ENCODE data around the gene DNAH8.

Gene DNAH8

DNA sequence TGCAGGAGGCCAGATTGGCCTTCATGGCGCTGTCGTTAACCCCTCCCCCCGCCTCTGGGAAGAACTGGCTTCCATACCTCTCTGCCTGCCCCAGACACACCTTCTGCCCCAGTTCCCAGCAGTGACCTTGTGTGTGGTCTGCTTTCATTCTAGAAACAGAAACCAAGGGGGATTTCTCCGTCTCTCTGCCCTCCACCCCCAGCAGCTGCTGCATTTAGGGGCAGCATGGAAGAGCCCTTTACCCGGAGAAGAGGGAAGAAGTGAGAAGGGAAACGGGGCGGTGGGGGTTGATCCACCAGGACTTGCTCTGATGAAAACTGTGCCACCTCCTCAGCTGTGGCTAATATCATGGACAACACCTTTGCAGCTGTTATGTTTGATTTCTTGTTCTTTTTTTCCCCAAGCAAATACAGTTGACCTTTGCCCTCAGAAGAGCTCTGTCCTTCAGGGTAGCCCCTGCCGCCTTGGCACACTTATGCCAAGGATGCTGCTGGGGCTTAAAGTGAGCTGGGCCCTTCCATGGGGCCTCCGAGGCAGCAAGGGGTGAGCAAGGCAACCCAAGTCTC is 339.5 kb downstream of the DNAH8 start:
- Histone ChIP-seq H3K36me3 (ENCODE audit: control insufficient read depth, low read length) (no peaks in the 10 kb centered on the region), H3K79me2 (ENCODE audit: control insufficient read depth, low read length) (no peaks in the 10 kb centered on the region), H3K4me3 (ENCODE audit: low read length) (no peak overlapping the region), H3K27ac (ENCODE audit: low read depth, low read length) (no peak overlapping the region), H3K9me3 (ENCODE audit: control insufficient read depth, insufficient read depth, low read length) (no peaks in the 10 kb centered on the region), H3K4me2 (ENCODE audit: low read length) (no peak overlapping the region), H3F3A (ENCODE audit: control insufficient read depth, insufficient read depth) (no peaks in the 10 kb centered on the region), H3K4me1 (ENCODE audit: control insufficient read depth, low read length) (no peaks in the 10 kb centered on the region), H3K27me3 (ENCODE audit: control insufficient read depth, low read length) (0 out of 2 replicates have a peak, but pooled peaks cover 4% of the 10 kb centered on the region), H3K9me2 (replicated peaks; ENCODE audit: control insufficient read depth, low read length) (no peaks in the 10 kb centered on the region), H4K20me1 (ENCODE audit: control insufficient read depth, insufficient read depth, low read depth, low read length) (no peaks in the 10 kb centered on the region)
- no peak for TF ChIP-seq EZH2phosphoT487 (IDR thresholded peaks at IDR 0.05; ENCODE audit: borderline replicate concordance, low read length)
- TF ChIP-seq, protein P1, sequence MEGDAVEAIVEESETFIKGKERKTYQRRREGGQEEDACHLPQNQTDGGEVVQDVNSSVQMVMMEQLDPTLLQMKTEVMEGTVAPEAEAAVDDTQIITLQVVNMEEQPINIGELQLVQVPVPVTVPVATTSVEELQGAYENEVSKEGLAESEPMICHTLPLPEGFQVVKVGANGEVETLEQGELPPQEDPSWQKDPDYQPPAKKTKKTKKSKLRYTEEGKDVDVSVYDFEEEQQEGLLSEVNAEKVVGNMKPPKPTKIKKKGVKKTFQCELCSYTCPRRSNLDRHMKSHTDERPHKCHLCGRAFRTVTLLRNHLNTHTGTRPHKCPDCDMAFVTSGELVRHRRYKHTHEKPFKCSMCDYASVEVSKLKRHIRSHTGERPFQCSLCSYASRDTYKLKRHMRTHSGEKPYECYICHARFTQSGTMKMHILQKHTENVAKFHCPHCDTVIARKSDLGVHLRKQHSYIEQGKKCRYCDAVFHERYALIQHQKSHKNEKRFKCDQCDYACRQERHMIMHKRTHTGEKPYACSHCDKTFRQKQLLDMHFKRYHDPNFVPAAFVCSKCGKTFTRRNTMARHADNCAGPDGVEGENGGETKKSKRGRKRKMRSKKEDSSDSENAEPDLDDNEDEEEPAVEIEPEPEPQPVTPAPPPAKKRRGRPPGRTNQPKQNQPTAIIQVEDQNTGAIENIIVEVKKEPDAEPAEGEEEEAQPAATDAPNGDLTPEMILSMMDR (IDR thresholded peaks at IDR 0.05; ENCODE audit: low read depth, low read length, poor library complexity, severe bottlenecking), result no peak

DNA sequence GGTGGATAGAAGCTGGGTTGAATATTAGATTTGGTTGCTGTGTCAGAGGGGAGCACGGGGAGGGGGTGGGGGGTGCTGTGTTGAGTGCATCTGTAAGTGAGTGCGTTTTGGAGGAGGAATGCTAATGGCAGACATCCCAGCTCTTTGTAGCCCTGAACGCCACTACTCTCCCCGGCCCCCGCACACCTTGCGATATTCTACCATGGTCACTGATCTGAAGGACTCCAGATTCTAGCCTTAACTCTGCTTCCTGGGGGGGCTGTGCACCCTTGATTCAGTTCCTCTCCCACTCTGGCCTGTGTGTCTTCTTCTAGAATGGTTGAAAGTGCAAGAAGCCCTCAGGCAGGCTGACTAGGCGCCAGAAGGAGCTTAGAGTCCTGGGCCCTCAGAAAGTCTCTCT is 340.6 kb downstream of the DNAH8 start:
- H3K27me3 ChIP-seq (ENCODE audit: control insufficient read depth, low read length), result 0 out of 2 replicates have a peak, but pooled peaks cover 4% of the 10 kb centered on the region
- H3K79me2 ChIP-seq (ENCODE audit: control insufficient read depth, low read length), result no peaks in the 10 kb centered on the region
- no peaks in the 10 kb centered on the region for H3K9me3 ChIP-seq (ENCODE audit: control insufficient read depth, insufficient read depth, low read length)
- no peak overlapping the region for H3K4me3 ChIP-seq (ENCODE audit: low read length)
- H3K27ac ChIP-seq (ENCODE audit: low read depth, low read length), result no peak overlapping the region
- H3K4me1 ChIP-seq (ENCODE audit: control insufficient read depth, low read length), result no peaks in the 10 kb centered on the region
- H3F3A ChIP-seq (ENCODE audit: control insufficient read depth, insufficient read depth), result no peaks in the 10 kb centered on the region
- TF ChIP-seq EZH2phosphoT487 (IDR thresholded peaks at IDR 0.05; ENCODE audit: borderline replicate concordance, low read length), result no peak
- TF ChIP-seq, protein P1 (IDR thresholded peaks at IDR 0.05; ENCODE audit: low read depth, low read length, poor library complexity, severe bottlenecking), result no peak
- H3K4me2 ChIP-seq (ENCODE audit: low read length), result no peak overlapping the region
- no peaks in the 10 kb centered on the region for H4K20me1 ChIP-seq (ENCODE audit: control insufficient read depth, insufficient read depth, low read depth, low read length)
- H3K9me2 ChIP-seq (replicated peaks; ENCODE audit: control insufficient read depth, low read length), result no peaks in the 10 kb centered on the region
- H3K36me3 ChIP-seq (ENCODE audit: control insufficient read depth, low read length), result no peaks in the 10 kb centered on the region

DNA sequence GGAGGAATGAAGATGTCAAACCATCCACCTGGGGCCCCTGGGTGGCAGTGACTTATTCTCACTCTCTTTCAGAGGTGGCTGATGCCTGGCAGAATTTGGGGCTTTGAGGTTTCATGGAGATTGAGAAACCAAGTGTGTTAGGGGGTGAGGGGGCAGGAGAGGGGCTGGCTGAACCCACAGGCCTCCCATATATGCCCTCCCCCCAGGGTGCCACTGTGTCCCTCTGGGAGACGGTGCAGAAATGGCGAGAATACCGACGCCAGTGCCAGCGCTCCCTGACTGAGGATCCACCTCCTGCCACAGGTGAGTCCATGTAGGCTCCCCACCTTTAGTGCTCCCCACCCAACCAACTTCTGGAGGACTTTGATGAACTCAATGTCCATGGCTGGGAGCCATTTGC is 341.1 kb downstream of the DNAH8 start:
- no peaks in the 10 kb centered on the region for H3K4me1 ChIP-seq (ENCODE audit: control insufficient read depth, low read length)
- no peaks in the 10 kb centered on the region for H3K9me3 ChIP-seq (ENCODE audit: control insufficient read depth, insufficient read depth, low read length)
- 0 out of 2 replicates have a peak, but pooled peaks cover 4% of the 10 kb centered on the region for H3K27me3 ChIP-seq (ENCODE audit: control insufficient read depth, low read length)
- H3K79me2 ChIP-seq (ENCODE audit: control insufficient read depth, low read length), result no peaks in the 10 kb centered on the region
- no peak overlapping the region for H3K4me3 ChIP-seq (ENCODE audit: low read length)
- H3K36me3 ChIP-seq (ENCODE audit: control insufficient read depth, low read length), result no peaks in the 10 kb centered on the region
- no peak for TF ChIP-seq EZH2phosphoT487 (IDR thresholded peaks at IDR 0.05; ENCODE audit: borderline replicate concordance, low read length)
- TF ChIP-seq, protein P1 (IDR thresholded peaks at IDR 0.05; ENCODE audit: low read depth, low read length, poor library complexity, severe bottlenecking), result no peak
- no peak overlapping the region for H3K4me2 ChIP-seq (ENCODE audit: low read length)
- H3K27ac ChIP-seq (ENCODE audit: low read depth, low read length), result no peak overlapping the region
- no peaks in the 10 kb centered on the region for H4K20me1 ChIP-seq (ENCODE audit: control insufficient read depth, insufficient read depth, low read depth, low read length)
- H3F3A ChIP-seq (ENCODE audit: control insufficient read depth, insufficient read depth), result no peaks in the 10 kb centered on the region
- no peaks in the 10 kb centered on the region for H3K9me2 ChIP-seq (replicated peaks; ENCODE audit: control insufficient read depth, low read length)
